Skeletal muscle tissue (tissue), 4 donors: ENCODE data around the gene MAMDC2. TPM values are rescaled to one million over a fixed set of nuclear protein-coding genes. Genes with fewer than 3 reads are reported as not detected.
A peak's percentile ranks its signal among the peaks of the same experiment; 100 is the strongest.

Experiments
- H3K27ac ChIP-seq: one replicate; pipeline ENCODE4 v1.7.0; 2013; ENCODE audit warnings: mild to moderate bottlenecking, low read depth, low read length, inconsistent platforms
- H3K27me3 ChIP-seq, 3 donors: one replicate each; pipeline ENCODE4 v1.7.0; 2013; ENCODE audit warnings: low read length in 3 of 3; ENCODE audit not compliant: control insufficient read depth in 3 of 3, insufficient read depth in 3 of 3
- H3K36me3 ChIP-seq, 3 donors: one replicate each; pipeline ENCODE4 v1.7.0; 2013; ENCODE audit warnings: low read length in 3 of 3; ENCODE audit not compliant: control insufficient read depth in 3 of 3, insufficient read depth in 3 of 3
- H3K4me1 ChIP-seq, 3 donors: one replicate each; pipeline ENCODE4 v1.7.0; 2013; ENCODE audit warnings: low read length in 3 of 3, mild to moderate bottlenecking in 3 of 3; ENCODE audit not compliant: control insufficient read depth in 3 of 3, insufficient read depth in 3 of 3
- H3K4me3 ChIP-seq, 3 donors: one replicate each; pipeline ENCODE4 v1.7.0; 2013; ENCODE audit warnings: low read length in 3 of 3
- H3K9ac ChIP-seq, 3 donors: one replicate each; pipeline ENCODE4 v1.7.0; 2013; ENCODE audit warnings: low read length in 3 of 3, mild to moderate bottlenecking in 3 of 3, moderate library complexity in 2 of 3, low read depth in 1 of 3
- H3K9me3 ChIP-seq, 3 donors: one replicate each; pipeline ENCODE4 v1.7.0; 2013; ENCODE audit warnings: low read length in 3 of 3; ENCODE audit not compliant: control insufficient read depth in 3 of 3
- total RNA-seq: library from RNA; depleted of rRNA; stranded (reverse); fragments of >200 nt; gene quantifications from one replicate; pipeline ENCODE4 v1.2.3, GENCODE V29; 2014
- donor health status: Osteomylitis.

MAMDC2 gene
- total RNA-seq, 1 donor from 2014 or later = 11.0 TPM

- Histone ChIP-seq H3K4me3 (no peak overlapping the region), H3K4me1 (peaks cover 0 to 10% (median 0%) of the 10 kb centered on the region in 3 donors), H3K9ac (no peak overlapping the region), H3K27me3 (no peaks in the 10 kb centered on the region), H3K36me3 (no peaks in the 10 kb centered on the region), H3K27ac (no peak overlapping the region), H3K9me3 (no peaks in the 10 kb centered on the region)
Observed at GRCh38 chr9:70159630-70160029, 116.0 kb downstream of the MAMDC2 start.

- no peaks in the 10 kb centered on the region for H3K9me3 ChIP-seq
- no peaks in the 10 kb centered on the region for H3K27me3 ChIP-seq
- H3K9ac ChIP-seq = peak overlapping the region in 1 of 3 donors; percentile 7
- peaks cover 0 to 10% (median 4%) of the 10 kb centered on the region in 3 donors for H3K4me1 ChIP-seq
- H3K36me3 ChIP-seq = no peaks in the 10 kb centered on the region
- H3K27ac ChIP-seq = peak overlapping the region; percentile 3
- no peak overlapping the region for H3K4me3 ChIP-seq
Observed at GRCh38 chr9:70160686-70161600, 117.3 kb downstream of the MAMDC2 start.

- Histone ChIP-seq H3K9ac (no peak overlapping the region), H3K27ac (no peak overlapping the region)
Observed at GRCh38 chr9:70165006-70165602, 121.5 kb downstream of the MAMDC2 start.

DNA sequence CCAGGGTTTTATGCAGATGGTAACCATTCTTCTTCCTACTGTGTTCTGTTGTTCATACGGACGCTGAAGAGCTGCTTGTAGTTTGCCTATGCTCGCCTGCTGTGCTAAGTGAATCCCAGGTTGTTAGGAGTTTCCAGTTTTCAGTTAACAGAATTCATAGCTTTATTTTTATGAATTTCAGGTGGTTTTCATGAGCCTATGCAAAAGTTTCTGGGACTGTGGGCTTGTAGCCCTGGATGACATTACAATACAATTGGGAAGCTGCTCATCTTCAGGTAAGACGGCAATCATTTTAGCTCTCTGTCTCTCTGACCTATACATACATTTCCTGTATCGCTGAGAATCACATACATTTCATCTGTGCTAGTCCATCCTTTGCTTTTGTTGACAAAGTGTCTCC is 124.9 kb downstream of the MAMDC2 start:
- no peak overlapping the region for H3K4me3 ChIP-seq
- H3K27ac ChIP-seq = no peak overlapping the region
- no peaks in the 10 kb centered on the region for H3K9me3 ChIP-seq
- H3K4me1 ChIP-seq = peaks cover 0 to 4% (median 0%) of the 10 kb centered on the region in 3 donors
- H3K27me3 ChIP-seq = no peaks in the 10 kb centered on the region
- no peak overlapping the region for H3K9ac ChIP-seq
- peaks cover 0 to 5% (median 0%) of the 10 kb centered on the region in 3 donors for H3K36me3 ChIP-seq

More at GRCh38 chr9:70165006-70165602, 121.5 kb downstream of the MAMDC2 start:
- Histone ChIP-seq H3K4me1 (peaks cover 0 to 10% (median 4%) of the 10 kb centered on the region in 3 donors), H3K36me3 (peaks cover 0 to under 1% (median 0%) of the 10 kb centered on the region in 3 donors), H3K9me3 (no peaks in the 10 kb centered on the region), H3K27me3 (no peaks in the 10 kb centered on the region), H3K4me3 (no peak overlapping the region)

DNA sequence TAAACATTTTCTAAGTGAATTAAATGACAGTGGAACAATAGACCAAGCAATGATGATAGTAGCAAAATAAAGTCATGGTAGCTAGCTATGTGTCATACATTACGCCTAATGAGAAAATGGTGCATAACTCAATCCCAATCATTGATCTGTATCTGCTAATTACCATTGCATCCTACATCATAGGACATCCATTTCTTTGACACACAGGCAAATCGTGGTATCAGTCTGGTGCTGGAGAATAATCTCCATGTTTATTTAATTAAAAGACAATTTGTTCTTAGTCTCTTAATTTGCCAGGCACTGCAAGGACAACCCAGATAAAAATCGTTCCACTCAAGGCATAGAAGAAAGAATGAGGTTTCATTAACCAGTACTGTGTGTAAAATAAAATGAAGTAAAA is 125.6 kb downstream of the MAMDC2 start:
- Histone ChIP-seq H3K4me3 (no peak overlapping the region), H3K27ac (no peak overlapping the region), H3K36me3 (peaks cover 0 to 5% (median 0%) of the 10 kb centered on the region in 3 donors)

GRCh38 chr9:70170151-70170790 is 126.6 kb downstream of the MAMDC2 start:
- no peak overlapping the region for H3K9ac ChIP-seq
- peaks cover 0 to 5% (median 0%) of the 10 kb centered on the region in 3 donors for H3K36me3 ChIP-seq
- H3K27ac ChIP-seq = no peak overlapping the region
- no peak overlapping the region for H3K4me3 ChIP-seq
- no peaks in the 10 kb centered on the region for H3K27me3 ChIP-seq
- H3K9me3 ChIP-seq = no peaks in the 10 kb centered on the region
- peaks cover 0 to 1% (median 0%) of the 10 kb centered on the region in 3 donors for H3K4me1 ChIP-seq

More for the DNA sequence above, 125.6 kb downstream of the MAMDC2 start:
- Histone ChIP-seq H3K4me1 (peaks cover 0 to 4% (median 0%) of the 10 kb centered on the region in 3 donors), H3K9ac (no peak overlapping the region), H3K9me3 (no peaks in the 10 kb centered on the region), H3K27me3 (no peaks in the 10 kb centered on the region)

DNA sequence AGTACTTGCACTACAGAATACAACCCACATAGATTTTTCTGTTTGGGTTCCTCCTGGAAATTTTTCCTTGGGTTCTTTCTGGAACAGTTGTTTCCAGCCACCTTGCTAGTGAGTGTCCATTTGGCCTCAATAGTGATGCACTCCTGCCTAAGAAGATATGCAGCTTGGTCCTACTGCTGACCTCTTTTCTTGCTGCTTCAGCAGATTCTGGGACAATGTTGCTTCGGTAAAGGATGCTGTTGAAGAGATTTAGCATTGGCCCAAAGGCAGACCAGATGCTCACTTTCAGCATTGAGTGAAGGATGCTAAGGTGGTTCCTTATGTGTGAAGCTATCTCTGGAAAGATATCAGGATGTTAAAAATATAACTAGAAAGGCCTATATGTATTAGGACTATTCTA is 128.9 kb downstream of the MAMDC2 start:
- H3K36me3 ChIP-seq = peaks cover 0 to 6% (median 0%) of the 10 kb centered on the region in 3 donors
- H3K27ac ChIP-seq = no peak overlapping the region
- no peaks in the 10 kb centered on the region for H3K4me1 ChIP-seq
- H3K4me3 ChIP-seq = no peak overlapping the region
- H3K9me3 ChIP-seq = no peaks in the 10 kb centered on the region
- H3K9ac ChIP-seq = no peak overlapping the region
- H3K27me3 ChIP-seq = no peaks in the 10 kb centered on the region

DNA sequence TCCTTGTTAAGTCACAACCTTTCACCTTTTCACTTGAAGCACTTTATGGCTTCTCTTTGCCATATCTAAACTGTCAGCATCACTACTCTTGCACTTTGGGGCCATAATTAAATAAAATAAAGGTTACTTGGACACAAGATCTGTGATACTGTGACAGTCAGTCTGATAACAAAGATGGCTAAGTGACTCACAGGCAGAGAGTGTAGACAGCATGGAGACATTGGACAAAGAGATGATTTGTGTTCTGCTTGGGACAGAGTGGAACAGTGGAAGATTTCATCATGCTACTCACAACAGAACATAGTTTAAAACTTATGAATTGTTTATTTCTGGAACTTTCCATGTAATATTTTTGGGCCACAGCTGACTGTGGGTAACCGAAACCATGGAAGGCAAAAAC is 133.5 kb downstream of the MAMDC2 start:
- no peak overlapping the region for H3K27ac ChIP-seq
- no peak overlapping the region for H3K4me3 ChIP-seq
- H3K9me3 ChIP-seq = no peaks in the 10 kb centered on the region
- peaks cover 0 to 4% (median 0%) of the 10 kb centered on the region in 3 donors for H3K36me3 ChIP-seq
- H3K27me3 ChIP-seq = no peaks in the 10 kb centered on the region
- no peak overlapping the region for H3K9ac ChIP-seq
- no peaks in the 10 kb centered on the region for H3K4me1 ChIP-seq

DNA sequence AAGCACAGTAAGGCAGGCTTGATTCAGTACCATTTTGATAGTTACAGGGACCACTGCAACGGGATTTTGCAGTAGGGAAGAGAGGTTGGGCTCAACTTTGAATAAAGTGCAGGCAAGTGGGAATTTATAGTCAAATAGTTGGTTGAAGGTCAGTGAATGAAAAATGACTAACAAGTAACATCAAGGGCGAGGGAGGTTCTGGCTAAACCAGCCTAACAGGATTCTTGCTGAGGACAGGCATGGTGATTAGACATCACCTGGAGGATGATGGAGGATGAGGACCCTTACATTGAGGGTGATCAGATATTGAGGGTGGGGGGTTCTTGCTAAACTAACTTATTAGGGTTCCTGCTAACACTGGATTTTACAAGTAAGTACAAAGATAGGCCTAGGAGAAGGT is 149.1 kb downstream of the MAMDC2 start:
- H3K9me3 ChIP-seq = no peaks in the 10 kb centered on the region
- no peak overlapping the region for H3K27ac ChIP-seq
- H3K4me1 ChIP-seq = no peaks in the 10 kb centered on the region
- no peak overlapping the region for H3K9ac ChIP-seq
- no peak overlapping the region for H3K4me3 ChIP-seq
- H3K27me3 ChIP-seq = no peaks in the 10 kb centered on the region
- no peaks in the 10 kb centered on the region for H3K36me3 ChIP-seq
